OCI-LY7 (cell line): ENCODE data around the gene BMI1. TPM values are rescaled to one million over a fixed set of nuclear protein-coding genes. Genes with fewer than 3 reads are reported as not detected.
"Not testable (repeated sequence)": the region's sequence is repeated elsewhere in the genome, so short reads cannot be mapped to it uniquely, and the experiment has no call there.

Experiments
- BruUV-seq: library from RNA; stranded (reverse); fragments of 400-500 nt; replicated peaks from 2 replicates; lab custom pipeline; 2021; lab: Mats Ljungman, UMichigan
- CTCF ChIA-PET: fragments of 300-600 bp; sonication (Branson Sonifier 250); formaldehyde crosslinking; loops from one replicate; lab custom pipeline; 2022; ENCODE audit warnings: antibody characterized with exemption; ENCODE audit not compliant: unreplicated experiment; lab: Charles Lee
- POLR2A ChIA-PET: fragments of 300-600 bp; sonication (Branson Sonifier 250); formaldehyde crosslinking; loops from one replicate; lab custom pipeline; 2022; ENCODE audit warnings: antibody characterized with exemption; lab: Charles Lee
- DNase-seq: peaks from one replicate; pipeline ENCODE4 v3.0.0-alpha.2; 2015; ENCODE audit warnings: low spot score
- H2AFZ ChIP-seq: fragments of 200-600 bp; sonication (generic), shearing (Covaris generic); 2 replicates; pipeline ENCODE4 v1.6.1; 2014; ENCODE audit warnings: mild to moderate bottlenecking, antibody characterized with exemption, low read length, moderate library complexity
- H3K27ac ChIP-seq: fragments of 200-600 bp; sonication (generic); 2 replicates; pipeline ENCODE4 v1.5.1; 2014; ENCODE audit warnings: mixed run types, low read depth, mild to moderate bottlenecking, moderate library complexity, low read length, inconsistent platforms; ENCODE audit not compliant: poor library complexity, severe bottlenecking
- H3K36me3 ChIP-seq: fragments of 200-600 bp; sonication (generic); 2 replicates; pipeline ENCODE4 v1.6.1; 2014; ENCODE audit warnings: mild to moderate bottlenecking, antibody characterized with exemption, low read length, moderate library complexity, mixed read lengths; ENCODE audit not compliant: insufficient read depth
- H3K4me1 ChIP-seq: fragments of 200-600 bp; sonication (generic); 2 replicates; pipeline ENCODE4 v1.5.1; 2014; ENCODE audit warnings: mild to moderate bottlenecking, low read length; ENCODE audit not compliant: insufficient read depth, poor library complexity, severe bottlenecking
- H3K4me2 ChIP-seq: fragments of 200-600 bp; sonication (generic); 2 replicates; pipeline ENCODE4 v1.6.1; 2014; ENCODE audit warnings: mild to moderate bottlenecking, low read length
- H3K4me3 ChIP-seq: fragments of 200-600 bp; sonication (generic); 2 replicates; pipeline ENCODE4 v1.5.1; 2014; ENCODE audit warnings: mild to moderate bottlenecking, low read depth, low read length; ENCODE audit not compliant: poor library complexity, severe bottlenecking
- H3K79me2 ChIP-seq: fragments of 200-600 bp; sonication (generic); 2 replicates; pipeline ENCODE4 v1.6.1; 2016; ENCODE audit warnings: low read depth, mild to moderate bottlenecking, low read length, moderate library complexity, mixed read lengths; ENCODE audit not compliant: insufficient read depth
- H3K9me2 ChIP-seq: fragments of 200-600 bp; sonication (generic); 2 replicates; pipeline ENCODE4 v1.6.1; 2016; ENCODE audit warnings: mild to moderate bottlenecking, low read length, mixed read lengths; ENCODE audit not compliant: insufficient read depth
- H3K9me3 ChIP-seq: fragments of 200-600 bp; sonication (generic); 2 replicates; pipeline ENCODE4 v1.6.1; 2014; ENCODE audit warnings: mild to moderate bottlenecking, mixed run types, low read length, mixed read lengths
- H4K20me1 ChIP-seq: fragments of 200-600 bp; sonication (generic); 2 replicates; pipeline ENCODE4 v1.6.1; 2014; ENCODE audit warnings: mild to moderate bottlenecking, antibody characterized with exemption, low read length, moderate library complexity, mixed read lengths; ENCODE audit not compliant: insufficient read depth
- CTCF ChIP-seq: fragments of 200-600 bp; sonication (generic); conservative IDR thresholded peaks from 2 replicates; pipeline ENCODE4 v1.5.1; 2014; ENCODE audit warnings: mild to moderate bottlenecking, antibody characterized with exemption, low read length, moderate library complexity, mixed read lengths
- EZH2phosphoT487 ChIP-seq: fragments of 200-600 bp; sonication (generic); IDR thresholded peaks from 2 replicates; pipeline ENCODE4 v1.6.1; 2018; ENCODE audit warnings: low read depth, borderline replicate concordance, mild to moderate bottlenecking, mixed run types, antibody characterized with exemption, low read length, moderate library complexity, mixed read lengths
- intact Hi-C: fragments of 100-400 bp; cut with micrococcal nuclease; formaldehyde crosslinking; loops from one replicate; pipeline ENCODE4 v1.10.0; 2022; ENCODE audit not compliant: unreplicated experiment
- total RNA-seq, 2 experiments: library from RNA; depleted of rRNA in 1 of 2; stranded (reverse); fragments of >200 nt in 1 of 2; shearing (Covaris generic) in 1 of 2; gene quantifications; 2 replicates each; pipeline ENCODE4 v1.2.3, GENCODE V29; 2014 to 2022

BMI1 gene
- total RNA-seq, 2 experiments from 2014 or later: 7.4 to 17.8 TPM

DNA sequence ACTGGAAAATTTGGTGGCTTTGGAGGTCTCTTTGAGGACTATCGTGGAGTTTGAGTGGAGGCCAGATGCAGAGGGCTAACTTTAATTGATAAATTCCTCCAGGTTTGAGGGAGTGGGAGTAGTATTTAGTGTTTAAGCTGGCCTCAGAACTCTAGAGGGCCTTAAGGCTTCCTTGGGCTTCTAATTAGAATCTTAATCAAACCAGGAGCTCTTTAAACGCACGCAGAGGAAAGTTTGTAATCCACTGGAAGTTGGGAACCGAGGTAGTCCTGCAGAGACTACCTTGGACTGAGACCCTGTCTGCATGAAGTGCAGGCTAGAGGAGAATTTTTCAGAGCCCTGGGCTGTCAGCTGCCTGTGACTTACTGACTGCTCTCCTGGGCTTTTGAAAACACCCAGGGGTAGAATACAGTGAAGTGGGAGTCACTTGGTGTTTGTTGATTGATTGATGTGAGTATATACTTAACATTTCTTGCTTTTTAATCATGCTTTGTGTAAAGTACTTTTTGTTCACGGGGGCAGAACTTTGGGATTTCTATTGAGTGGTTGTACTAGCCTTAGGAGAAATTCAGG lies 30.3 kb downstream of the BMI1 start:
- no peak overlapping the region for H2AFZ ChIP-seq

GRCh38 chr10:22356324-22356873 lies 35.5 kb downstream of the BMI1 start:
- TF ChIP-seq EZH2phosphoT487 (no peak), CTCF (no peak)
- Histone ChIP-seq H3K4me3 (no peak overlapping the region), H3K9me2 (no peaks in the 10 kb centered on the region), H4K20me1 (no peaks in the 10 kb centered on the region), H3K27ac (no peak overlapping the region), H3K36me3 (no peaks in the 10 kb centered on the region), H3K79me2 (no peaks in the 10 kb centered on the region), H3K4me2 (no peak overlapping the region), H2AFZ (no peak overlapping the region), H3K4me1 (no peaks in the 10 kb centered on the region), H3K9me3 (no peaks in the 10 kb centered on the region)
- no peak for DNase-seq
- intact Hi-C loops: no loop called here
- BruUV-seq: no TSS peak
- CTCF ChIA-PET: no interaction called here
- POLR2A ChIA-PET: no interaction called here

More for the DNA sequence above, 30.3 kb downstream of the BMI1 start:
- no peak for DNase-seq
- Histone ChIP-seq H3K4me3 (no peak overlapping the region), H3K4me2 (no peak overlapping the region), H4K20me1 (no peaks in the 10 kb centered on the region), H3K36me3 (no peaks in the 10 kb centered on the region), H3K27ac (no peak overlapping the region), H3K9me3 (no peaks in the 10 kb centered on the region), H3K9me2 (no peaks in the 10 kb centered on the region), H3K4me1 (no peaks in the 10 kb centered on the region), H3K79me2 (no peaks in the 10 kb centered on the region)
- BruUV-seq: no TSS peak
- CTCF ChIA-PET: no interaction called here
- TF ChIP-seq CTCF: no peak
- POLR2A ChIA-PET: interaction anchor here (0.6 kb wide), 1 partner anchor 34 kb away, joined by 3 read pairs; no protein-coding TSS in a partner anchor
- intact Hi-C loops: no loop called here

DNA sequence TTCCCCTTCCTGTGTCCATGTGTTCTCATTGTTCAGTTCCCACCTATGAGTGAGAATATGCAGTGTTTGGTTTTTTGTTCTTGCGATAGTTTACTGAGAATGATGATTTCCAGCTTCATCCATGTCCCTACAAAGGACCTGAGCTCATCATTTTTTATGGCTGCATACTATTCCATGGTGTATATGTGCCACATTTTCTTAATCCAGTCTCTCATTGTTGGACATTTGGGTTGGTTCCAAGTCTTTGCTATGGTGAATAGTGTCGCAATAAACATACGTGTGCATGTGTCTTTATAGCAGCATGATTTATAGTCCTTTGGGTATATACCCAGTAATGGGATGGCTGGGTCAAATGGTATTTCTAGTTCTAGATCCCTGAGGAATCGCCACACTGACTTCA lies 36.9 kb downstream of the BMI1 start:
- H3K9me2 ChIP-seq, H2AFZ ChIP-seq, H3K9me3 ChIP-seq, H3K36me3 ChIP-seq, intact Hi-C loops, H3K4me1 ChIP-seq, DNase-seq, H3K4me2 ChIP-seq, H3K4me3 ChIP-seq, BruUV-seq, H3K79me2 ChIP-seq, POLR2A ChIA-PET, CTCF ChIA-PET, H3K27ac ChIP-seq, H4K20me1 ChIP-seq: not testable (repeated sequence)
